Mesodermal cell (in vitro differentiated cells): ENCODE measurements around the gene PGAP3.

Experiments
- H3K27ac ChIP-seq: 2 replicates; pipeline ENCODE4 v1.7.0; 2013; ENCODE audit warnings: mild to moderate bottlenecking, low read depth, low read length, moderate library complexity; ENCODE audit not compliant: severe bottlenecking
- H3K36me3 ChIP-seq: 2 replicates; pipeline ENCODE4 v1.7.1; 2013; ENCODE audit warnings: mild to moderate bottlenecking, low read length, moderate library complexity; ENCODE audit not compliant: control insufficient read depth, insufficient read depth
- H3K4me1 ChIP-seq: one replicate; pipeline ENCODE4 v1.7.1; 2013; ENCODE audit warnings: mild to moderate bottlenecking, low read length; ENCODE audit not compliant: insufficient read depth, control insufficient read depth, poor library complexity, severe bottlenecking
- H3K4me3 ChIP-seq: 2 replicates; pipeline ENCODE4 v1.7.0; 2013; ENCODE audit warnings: low read length, control low read depth, mild to moderate bottlenecking; ENCODE audit not compliant: insufficient read depth, poor library complexity, severe bottlenecking; ENCODE audit errors: extremely low read depth
- H3K9me3 ChIP-seq: 2 replicates; pipeline ENCODE4 v1.7.1; 2013; ENCODE audit warnings: mild to moderate bottlenecking, low read length, moderate library complexity; ENCODE audit not compliant: control insufficient read depth
- WGBS, 2 experiments: methylation state at CpG; one replicate each; pipeline ENCODE4 v1.1.5; 2013; ENCODE audit warnings: missing lambda C conversion rate in 2 of 2; ENCODE audit not compliant: insufficient coverage in 2 of 2; 5-methylcytosine and 5-hydroxymethylcytosine counted together

Gene PGAP3

DNA sequence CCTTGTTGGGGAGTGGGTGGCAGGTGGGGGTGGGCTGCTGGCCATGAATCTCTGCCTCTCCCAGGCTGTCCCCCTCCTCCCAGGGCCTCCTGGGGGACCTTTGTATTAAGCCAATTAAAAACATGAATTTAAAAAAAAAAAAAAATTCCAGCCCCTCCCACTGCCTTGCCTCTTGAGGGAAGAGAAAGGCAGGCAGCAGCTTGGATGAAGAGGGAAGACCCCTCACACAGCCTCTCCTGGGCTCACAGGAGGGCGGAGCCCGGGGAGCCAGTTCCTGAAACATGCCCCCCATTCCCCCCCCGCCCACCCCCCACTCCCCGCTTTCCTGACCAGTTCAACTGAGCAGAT lies 24.5 kb downstream of the PGAP3 start:
- Histone ChIP-seq H3K27ac (no peak overlapping the region), H3K4me3 (no peak overlapping the region), H3K9me3 (no peaks in the 10 kb centered on the region), H3K36me3 (peaks cover 27% of the 10 kb centered on the region), H3K4me1 (peaks cover 20% of the 10 kb centered on the region)
- WGBS, 2 experiments = no CpG with 5 or more reads among the region's 4 CpGs

- Histone ChIP-seq H3K27ac (no peak overlapping the region), H3K4me1 (peaks cover 16% of the 10 kb centered on the region), H3K4me3 (no peak overlapping the region), H3K36me3 (peaks cover 31% of the 10 kb centered on the region), H3K9me3 (no peaks in the 10 kb centered on the region)
- WGBS, 2 experiments = 91 to 93% methylated on average over 17 to 18 of the region's 22 CpGs
Measured at GRCh38 chr17:39662551-39663339, 25.1 kb downstream of the PGAP3 start.

- no peak overlapping the region for H3K4me3 ChIP-seq
- H3K4me1 ChIP-seq = peaks cover 10% of the 10 kb centered on the region
- no peaks in the 10 kb centered on the region for H3K9me3 ChIP-seq
- peaks cover 31% of the 10 kb centered on the region for H3K36me3 ChIP-seq
- no peak overlapping the region for H3K27ac ChIP-seq
- 83 to 91% methylated on average over 4 to 8 of the region's 8 CpGs for WGBS, 2 experiments
Measured at GRCh38 chr17:39661744-39662541, 25.9 kb downstream of the PGAP3 start.

DNA sequence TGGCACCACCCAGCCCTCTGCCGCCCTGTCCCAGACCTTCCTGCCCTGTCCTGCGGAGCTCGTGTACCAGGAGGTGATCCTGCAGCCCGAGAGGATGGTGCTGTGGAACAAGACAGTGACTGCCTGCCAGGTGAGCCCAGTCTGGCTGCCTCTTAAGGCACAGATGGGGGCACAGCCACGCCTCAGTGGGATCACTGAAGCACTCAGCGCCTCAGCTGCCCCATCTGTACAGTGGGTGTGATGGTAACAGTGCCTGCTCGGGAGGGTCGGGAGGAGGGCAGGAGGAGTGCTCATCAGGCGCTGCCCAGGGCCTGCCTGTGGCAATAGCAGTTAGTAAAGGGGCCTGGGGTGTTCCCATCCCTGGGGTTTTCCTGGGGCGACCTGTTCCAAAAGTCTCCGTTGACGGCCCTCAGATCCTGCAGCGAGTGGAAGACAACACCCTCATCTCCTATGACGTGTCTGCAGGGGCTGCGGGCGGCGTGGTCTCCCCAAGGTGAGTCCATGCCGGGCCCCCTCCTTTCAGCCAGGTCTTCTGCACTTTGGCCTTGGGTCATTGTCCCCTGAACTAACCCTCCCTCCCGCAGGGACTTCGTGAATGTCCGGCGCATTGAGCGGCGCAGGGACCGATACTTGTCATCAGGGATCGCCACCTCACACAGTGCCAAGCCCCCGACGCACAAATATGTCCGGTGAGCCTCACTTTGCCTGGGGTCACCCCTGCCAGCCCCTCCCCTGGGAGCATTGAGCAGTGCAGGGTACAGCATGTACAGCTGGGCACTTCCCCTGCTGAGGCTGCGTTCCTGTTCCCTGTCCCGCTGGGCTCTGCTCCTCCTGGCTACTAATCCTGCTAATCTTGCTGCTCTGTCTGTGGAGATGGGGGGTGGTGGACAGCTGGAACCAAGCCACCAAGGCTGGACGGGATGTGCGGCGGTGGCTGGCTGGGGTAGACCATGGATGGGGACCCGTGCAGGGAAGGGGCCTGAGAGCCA lies 27.2 kb downstream of the PGAP3 start:
- no peak overlapping the region for H3K4me3 ChIP-seq
- H3K9me3 ChIP-seq = no peaks in the 10 kb centered on the region
- H3K4me1 ChIP-seq = peaks cover 10% of the 10 kb centered on the region
- WGBS, 2 experiments = 91 to 94% methylated on average over 33 of the region's 35 CpGs
- H3K36me3 ChIP-seq = peaks cover 31% of the 10 kb centered on the region
- no peak overlapping the region for H3K27ac ChIP-seq

GRCh38 chr17:39660011-39660360 lies 27.9 kb downstream of the PGAP3 start:
- 86 to 100% methylated on average over 4 to 5 of the region's 5 CpGs for WGBS, 2 experiments
- Histone ChIP-seq H3K9me3 (no peaks in the 10 kb centered on the region), H3K27ac (no peak overlapping the region), H3K36me3 (peaks cover 37% of the 10 kb centered on the region), H3K4me1 (peaks cover 10% of the 10 kb centered on the region), H3K4me3 (no peak overlapping the region)

DNA sequence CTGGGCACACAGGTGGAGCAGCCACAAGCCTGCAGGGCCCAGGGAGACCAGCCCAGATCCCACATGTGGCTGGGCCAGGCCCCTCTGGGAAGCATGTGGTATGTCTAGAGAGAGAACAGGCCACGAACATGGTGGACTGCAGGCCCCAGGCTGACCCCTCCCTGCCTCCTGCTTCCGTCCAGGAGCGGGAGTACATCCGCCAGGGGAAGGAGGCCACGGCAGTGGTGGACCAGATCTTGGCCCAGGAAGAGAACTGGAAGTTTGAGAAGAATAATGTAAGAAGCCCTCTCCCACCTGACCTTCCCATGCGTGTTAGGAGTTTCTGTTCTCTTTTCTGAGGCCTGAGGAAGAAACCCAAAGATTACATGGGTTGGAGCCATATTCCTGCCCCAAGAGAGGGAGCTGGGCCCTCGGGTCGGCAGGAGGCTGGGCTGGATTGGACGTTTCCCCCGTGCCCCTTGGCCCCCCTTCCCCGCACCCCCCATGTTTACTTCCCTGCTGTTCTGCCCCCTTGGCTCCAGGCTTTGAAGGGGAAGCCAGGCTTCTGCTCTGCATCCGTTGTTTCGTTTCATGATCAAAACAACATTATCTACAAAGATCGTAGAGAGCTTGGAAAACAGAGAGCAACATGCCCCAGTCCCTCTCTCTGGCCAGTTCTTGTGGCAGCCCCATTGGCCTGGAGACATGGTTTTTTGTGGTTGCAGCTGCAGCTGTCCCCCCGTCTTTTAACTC lies 28.4 kb downstream of the PGAP3 start:
- WGBS, 2 experiments = 82 to 93% methylated on average over 8 of the region's 15 CpGs
- Histone ChIP-seq H3K9me3 (no peaks in the 10 kb centered on the region), H3K36me3 (peaks cover 42% of the 10 kb centered on the region), H3K4me3 (no peak overlapping the region), H3K4me1 (peaks cover 9% of the 10 kb centered on the region), H3K27ac (no peak overlapping the region)

GRCh38 chr17:39658760-39659159 lies 29.1 kb downstream of the PGAP3 start:
- 86% methylated on average over 1 of the region's 3 CpGs; no CpG with 5 or more reads in 1 of the 2 experiments for WGBS, 2 experiments
- H3K4me3 ChIP-seq = no peak overlapping the region
- H3K36me3 ChIP-seq = peaks cover 49% of the 10 kb centered on the region
- no peak overlapping the region for H3K27ac ChIP-seq
- H3K9me3 ChIP-seq = no peaks in the 10 kb centered on the region
- H3K4me1 ChIP-seq = peaks cover 6% of the 10 kb centered on the region

DNA sequence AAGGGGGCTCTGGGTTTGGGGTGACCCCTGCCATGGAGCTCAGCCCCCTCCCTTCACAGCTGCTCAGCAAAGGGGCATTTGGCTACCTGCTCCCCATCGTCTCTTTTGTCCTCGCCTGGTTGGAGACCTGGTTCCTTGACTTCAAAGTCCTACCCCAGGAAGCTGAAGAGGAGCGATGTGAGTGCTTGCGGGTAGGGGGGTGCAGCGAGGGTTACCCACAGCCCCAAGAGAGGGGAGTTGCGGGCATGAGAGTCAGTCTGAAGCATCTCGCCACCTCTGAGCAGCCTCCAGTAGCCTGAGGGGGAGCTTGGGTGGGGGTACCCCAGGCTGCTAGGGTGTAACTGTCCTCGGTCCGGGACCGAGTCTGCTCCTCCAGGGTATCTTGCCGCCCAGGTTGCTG lies 29.5 kb downstream of the PGAP3 start:
- WGBS, 2 experiments = 87 to 94% methylated on average over 5 to 10 of the region's 11 CpGs
- Histone ChIP-seq H3K36me3 (peaks cover 52% of the 10 kb centered on the region), H3K4me3 (no peak overlapping the region), H3K4me1 (peaks cover 4% of the 10 kb centered on the region), H3K27ac (no peak overlapping the region), H3K9me3 (no peaks in the 10 kb centered on the region)

- 100% methylated on average over 1 of the region's 2 CpGs for WGBS, 2 experiments
- Histone ChIP-seq H3K4me3 (no peak overlapping the region), H3K27ac (no peak overlapping the region), H3K36me3 (peaks cover 40% of the 10 kb centered on the region), H3K9me3 (no peaks in the 10 kb centered on the region), H3K4me1 (peaks cover 22% of the 10 kb centered on the region)
Measured at GRCh38 chr17:39655105-39655504, 32.8 kb downstream of the PGAP3 start.
